Esophagus muscularis mucosa (tissue), 4 donors: Measurements from ENCODE around the gene PIP4K2B.

Experiments
- EP300 ChIP-seq: sonication (generic); formaldehyde crosslinking; IDR thresholded peaks from one replicate; pipeline ENCODE4 v1.6.1; 2017; ENCODE audit warnings: antibody characterized with exemption
- POLR2A ChIP-seq: fragments of 450-650 bp; IDR thresholded peaks from one replicate; pipeline ENCODE4 v1.6.1; 2017; ENCODE audit warnings: antibody characterized with exemption, moderate library complexity, mild to moderate bottlenecking, low read depth
- POLR2AphosphoS5 ChIP-seq, 2 donors: sonication (generic); formaldehyde crosslinking; IDR thresholded peaks; one replicate each; pipeline ENCODE4 v1.6.1; 2017; ENCODE audit warnings: antibody characterized with exemption in 2 of 2
- TF ChIP-seq, protein P1 (sequence below), 3 experiments: fragments of 200-600 bp in 2 of 3; fragments of 450-650 bp in 1 of 3; sonication (generic) in 2 of 3; IDR thresholded peaks; one replicate each; pipeline ENCODE4 v1.5.1; 2017 to 2019; ENCODE audit warnings: antibody characterized with exemption in 3 of 3, mild to moderate bottlenecking in 2 of 3, moderate library complexity in 1 of 3

DNA sequence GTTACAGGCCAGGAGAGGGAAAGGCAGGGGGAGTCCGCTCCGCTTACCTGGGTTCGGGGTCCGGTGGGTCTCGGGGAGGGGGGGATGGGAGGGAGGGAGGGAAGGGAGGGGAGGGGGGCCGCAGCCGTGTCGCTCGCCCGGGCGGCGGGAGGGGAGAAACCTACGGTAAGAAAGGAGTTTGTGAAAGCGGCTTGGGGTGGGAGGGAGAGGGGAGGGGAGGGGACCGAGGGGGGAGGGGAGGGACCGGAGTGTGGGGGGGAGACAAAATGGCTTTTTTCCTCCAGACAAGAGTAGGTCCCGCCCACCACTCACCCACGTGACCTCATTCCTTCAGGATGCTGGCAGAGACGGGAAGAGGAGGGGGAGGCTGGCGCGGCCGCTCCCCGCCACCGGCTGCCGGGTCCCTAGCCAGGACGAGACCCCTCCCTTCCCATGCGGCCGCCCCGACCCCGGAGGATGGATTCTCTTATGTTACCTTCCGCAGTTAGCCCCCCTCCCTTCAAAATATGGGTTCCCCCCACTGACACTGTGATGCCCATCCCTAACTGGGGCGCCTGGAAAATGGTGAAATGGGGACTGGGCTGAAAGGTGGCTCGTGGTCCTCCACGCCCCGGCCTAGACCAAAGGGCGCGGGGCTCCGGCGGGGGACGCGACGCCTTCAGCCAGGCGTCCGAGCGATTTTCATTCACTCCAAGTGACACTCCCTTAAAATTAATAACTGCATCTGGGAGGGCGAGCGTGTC lies 51.0 kb downstream of the PIP4K2B start, which contains the start of gene PCGF2:
- no peak for TF ChIP-seq POLR2A
- TF ChIP-seq, protein P1, sequence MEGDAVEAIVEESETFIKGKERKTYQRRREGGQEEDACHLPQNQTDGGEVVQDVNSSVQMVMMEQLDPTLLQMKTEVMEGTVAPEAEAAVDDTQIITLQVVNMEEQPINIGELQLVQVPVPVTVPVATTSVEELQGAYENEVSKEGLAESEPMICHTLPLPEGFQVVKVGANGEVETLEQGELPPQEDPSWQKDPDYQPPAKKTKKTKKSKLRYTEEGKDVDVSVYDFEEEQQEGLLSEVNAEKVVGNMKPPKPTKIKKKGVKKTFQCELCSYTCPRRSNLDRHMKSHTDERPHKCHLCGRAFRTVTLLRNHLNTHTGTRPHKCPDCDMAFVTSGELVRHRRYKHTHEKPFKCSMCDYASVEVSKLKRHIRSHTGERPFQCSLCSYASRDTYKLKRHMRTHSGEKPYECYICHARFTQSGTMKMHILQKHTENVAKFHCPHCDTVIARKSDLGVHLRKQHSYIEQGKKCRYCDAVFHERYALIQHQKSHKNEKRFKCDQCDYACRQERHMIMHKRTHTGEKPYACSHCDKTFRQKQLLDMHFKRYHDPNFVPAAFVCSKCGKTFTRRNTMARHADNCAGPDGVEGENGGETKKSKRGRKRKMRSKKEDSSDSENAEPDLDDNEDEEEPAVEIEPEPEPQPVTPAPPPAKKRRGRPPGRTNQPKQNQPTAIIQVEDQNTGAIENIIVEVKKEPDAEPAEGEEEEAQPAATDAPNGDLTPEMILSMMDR (IDR thresholded peaks at IDR 0.05) = no peak
- peak; percentile 58 to 80 for TF ChIP-seq POLR2AphosphoS5 (IDR thresholded peaks at IDR 0.05)
- no peak for TF ChIP-seq EP300
